Measurements from ENCODE around the gene ZNF134.

Gene ZNF134

DNA sequence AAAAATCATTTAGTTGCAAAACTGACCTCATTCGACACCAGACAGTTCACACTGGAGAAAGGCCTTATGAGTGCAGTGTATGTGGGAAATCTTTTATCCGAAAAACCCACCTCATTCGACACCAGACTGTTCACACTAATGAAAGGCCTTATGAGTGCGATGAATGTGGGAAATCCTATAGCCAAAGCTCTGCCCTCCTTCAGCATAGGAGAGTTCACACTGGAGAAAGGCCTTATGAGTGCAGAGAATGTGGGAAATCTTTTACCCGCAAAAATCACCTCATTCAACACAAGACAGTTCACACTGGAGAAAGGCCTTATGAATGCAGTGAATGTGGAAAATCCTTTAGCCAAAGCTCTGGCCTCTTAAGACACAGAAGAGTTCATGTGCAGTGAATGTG, 7.1 kb upstream of the ZNF134 start:
- no peak for ATAC-seq
- TF ChIP-seq ZFP3 (CRISPR knock-in tag; IDR thresholded peaks at IDR 0.05) (no peak), BACH2 (CRISPR knock-in tag; IDR thresholded peaks at IDR 0.05; ENCODE audit: borderline replicate concordance) (no peak), ZNF8 (CRISPR knock-in tag; IDR thresholded peaks at IDR 0.05) (no peak), RARB (CRISPR knock-in tag; IDR thresholded peaks at IDR 0.05) (no peak), ARNTL (CRISPR knock-in tag; IDR thresholded peaks at IDR 0.05; ENCODE audit: borderline replicate concordance, low read depth) (no peak), CSDC2 (CRISPR knock-in tag; IDR thresholded peaks at IDR 0.05) (no peak), SNAI2 (CRISPR knock-in tag; IDR thresholded peaks at IDR 0.05) (no peak)
- TF ChIP-seq, protein P1, sequence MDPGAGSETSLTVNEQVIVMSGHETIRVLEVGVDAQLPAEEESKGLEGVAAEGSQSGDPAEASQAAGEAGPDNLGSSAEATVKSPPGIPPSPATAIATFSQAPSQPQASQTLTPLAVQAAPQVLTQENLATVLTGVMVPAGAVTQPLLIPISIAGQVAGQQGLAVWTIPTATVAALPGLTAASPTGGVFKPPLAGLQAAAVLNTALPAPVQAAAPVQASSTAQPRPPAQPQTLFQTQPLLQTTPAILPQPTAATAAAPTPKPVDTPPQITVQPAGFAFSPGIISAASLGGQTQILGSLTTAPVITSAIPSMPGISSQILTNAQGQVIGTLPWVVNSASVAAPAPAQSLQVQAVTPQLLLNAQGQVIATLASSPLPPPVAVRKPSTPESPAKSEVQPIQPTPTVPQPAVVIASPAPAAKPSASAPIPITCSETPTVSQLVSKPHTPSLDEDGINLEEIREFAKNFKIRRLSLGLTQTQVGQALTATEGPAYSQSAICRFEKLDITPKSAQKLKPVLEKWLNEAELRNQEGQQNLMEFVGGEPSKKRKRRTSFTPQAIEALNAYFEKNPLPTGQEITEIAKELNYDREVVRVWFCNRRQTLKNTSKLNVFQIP (CRISPR knock-in tag; IDR thresholded peaks at IDR 0.05; ENCODE audit: borderline replicate concordance, low read depth), result no peak
- TF ChIP-seq, protein P2, sequence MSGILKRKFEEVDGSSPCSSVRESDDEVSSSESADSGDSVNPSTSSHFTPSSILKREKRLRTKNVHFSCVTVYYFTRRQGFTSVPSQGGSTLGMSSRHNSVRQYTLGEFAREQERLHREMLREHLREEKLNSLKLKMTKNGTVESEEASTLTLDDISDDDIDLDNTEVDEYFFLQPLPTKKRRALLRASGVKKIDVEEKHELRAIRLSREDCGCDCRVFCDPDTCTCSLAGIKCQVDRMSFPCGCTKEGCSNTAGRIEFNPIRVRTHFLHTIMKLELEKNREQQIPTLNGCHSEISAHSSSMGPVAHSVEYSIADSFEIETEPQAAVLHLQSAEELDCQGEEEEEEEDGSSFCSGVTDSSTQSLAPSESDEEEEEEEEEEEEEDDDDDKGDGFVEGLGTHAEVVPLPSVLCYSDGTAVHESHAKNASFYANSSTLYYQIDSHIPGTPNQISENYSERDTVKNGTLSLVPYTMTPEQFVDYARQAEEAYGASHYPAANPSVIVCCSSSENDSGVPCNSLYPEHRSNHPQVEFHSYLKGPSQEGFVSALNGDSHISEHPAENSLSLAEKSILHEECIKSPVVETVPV (CRISPR knock-in tag; IDR thresholded peaks at IDR 0.05), result no peak

DNA sequence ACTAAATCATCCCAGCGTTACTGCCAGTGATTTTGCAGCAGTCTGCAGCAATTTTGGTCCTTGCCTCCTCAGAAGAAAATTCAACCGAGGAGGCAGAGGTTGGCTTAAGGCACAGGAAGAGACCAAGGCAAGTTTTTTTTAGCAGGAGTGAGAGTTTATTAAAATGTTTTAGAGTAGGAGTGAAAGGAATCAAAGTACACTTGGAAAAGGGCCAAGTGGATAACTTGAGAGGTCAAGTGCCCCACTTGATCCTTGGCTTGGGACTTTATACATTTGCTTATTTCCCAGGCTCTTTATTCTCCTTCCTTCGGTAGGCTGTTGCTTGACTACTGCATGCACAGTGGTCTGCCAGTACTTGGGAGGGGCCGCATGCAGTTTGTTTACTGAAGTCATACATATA, 2.9 kb upstream of the ZNF134 start:
- TF ChIP-seq ZNF8 (CRISPR knock-in tag; IDR thresholded peaks at IDR 0.05), result no peak
- TF ChIP-seq, protein P2 (CRISPR knock-in tag; IDR thresholded peaks at IDR 0.05), result no peak
- TF ChIP-seq SNAI2 (CRISPR knock-in tag; IDR thresholded peaks at IDR 0.05), result no peak
- no peak for TF ChIP-seq GLIS3 (CRISPR knock-in tag; IDR thresholded peaks at IDR 0.05)
- no peak for TF ChIP-seq ZFP30 (CRISPR knock-in tag; IDR thresholded peaks at IDR 0.05)
- no peak for TF ChIP-seq CSDC2 (CRISPR knock-in tag; IDR thresholded peaks at IDR 0.05)
- TF ChIP-seq, protein P3, sequence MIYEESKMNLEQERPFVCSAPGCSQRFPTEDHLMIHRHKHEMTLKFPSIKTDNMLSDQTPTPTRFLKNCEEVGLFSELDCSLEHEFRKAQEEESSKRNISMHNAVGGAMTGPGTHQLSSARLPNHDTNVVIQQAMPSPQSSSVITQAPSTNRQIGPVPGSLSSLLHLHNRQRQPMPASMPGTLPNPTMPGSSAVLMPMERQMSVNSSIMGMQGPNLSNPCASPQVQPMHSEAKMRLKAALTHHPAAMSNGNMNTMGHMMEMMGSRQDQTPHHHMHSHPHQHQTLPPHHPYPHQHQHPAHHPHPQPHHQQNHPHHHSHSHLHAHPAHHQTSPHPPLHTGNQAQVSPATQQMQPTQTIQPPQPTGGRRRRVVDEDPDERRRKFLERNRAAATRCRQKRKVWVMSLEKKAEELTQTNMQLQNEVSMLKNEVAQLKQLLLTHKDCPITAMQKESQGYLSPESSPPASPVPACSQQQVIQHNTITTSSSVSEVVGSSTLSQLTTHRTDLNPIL (CRISPR knock-in tag; IDR thresholded peaks at IDR 0.05; ENCODE audit: low read depth), result no peak
- no peak for TF ChIP-seq ISL1 (CRISPR knock-in tag; IDR thresholded peaks at IDR 0.05)
- TF ChIP-seq RARB (CRISPR knock-in tag; IDR thresholded peaks at IDR 0.05), result no peak
- TF ChIP-seq, protein P1 (CRISPR knock-in tag; IDR thresholded peaks at IDR 0.05; ENCODE audit: borderline replicate concordance, low read depth), result no peak
- no peak for TF ChIP-seq ZFP3 (CRISPR knock-in tag; IDR thresholded peaks at IDR 0.05)
- no peak for TF ChIP-seq ZNF565 (CRISPR knock-in tag; conservative IDR thresholded peaks at IDR 0.05; ENCODE audit: low read depth)
- TF ChIP-seq ESRRG (CRISPR knock-in tag; IDR thresholded peaks at IDR 0.05), result no peak
- no peak for TF ChIP-seq TOX (CRISPR knock-in tag; IDR thresholded peaks at IDR 0.05; ENCODE audit: borderline replicate concordance)
- TF ChIP-seq ARNTL (CRISPR knock-in tag; IDR thresholded peaks at IDR 0.05; ENCODE audit: borderline replicate concordance, low read depth), result no peak
- no peak for ATAC-seq

DNA sequence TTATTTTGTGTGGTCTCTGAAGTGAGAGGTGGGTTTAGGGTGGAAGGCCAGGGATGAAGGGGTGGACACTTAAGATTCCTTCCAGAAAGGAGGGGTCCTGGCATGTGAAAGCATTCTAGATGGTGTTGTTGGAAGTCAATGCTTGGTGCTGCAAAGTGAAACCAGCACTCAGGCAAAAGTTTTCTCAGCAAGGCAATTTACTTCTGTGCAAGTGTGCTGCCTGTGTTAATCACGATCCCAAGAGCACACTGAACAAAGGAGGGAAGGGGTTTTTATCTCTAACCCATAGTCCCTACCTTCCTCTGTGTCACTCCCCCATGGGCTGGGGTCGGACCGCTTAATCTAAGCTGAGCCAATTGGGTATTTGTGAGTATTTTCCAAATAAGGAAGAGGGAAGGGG, 1.3 kb downstream of the ZNF134 start:
- TF ChIP-seq ZNF8 (CRISPR knock-in tag; IDR thresholded peaks at IDR 0.05) (no peak), PPARA (CRISPR knock-in tag; IDR thresholded peaks at IDR 0.05; ENCODE audit: borderline replicate concordance) (no peak)

DNA sequence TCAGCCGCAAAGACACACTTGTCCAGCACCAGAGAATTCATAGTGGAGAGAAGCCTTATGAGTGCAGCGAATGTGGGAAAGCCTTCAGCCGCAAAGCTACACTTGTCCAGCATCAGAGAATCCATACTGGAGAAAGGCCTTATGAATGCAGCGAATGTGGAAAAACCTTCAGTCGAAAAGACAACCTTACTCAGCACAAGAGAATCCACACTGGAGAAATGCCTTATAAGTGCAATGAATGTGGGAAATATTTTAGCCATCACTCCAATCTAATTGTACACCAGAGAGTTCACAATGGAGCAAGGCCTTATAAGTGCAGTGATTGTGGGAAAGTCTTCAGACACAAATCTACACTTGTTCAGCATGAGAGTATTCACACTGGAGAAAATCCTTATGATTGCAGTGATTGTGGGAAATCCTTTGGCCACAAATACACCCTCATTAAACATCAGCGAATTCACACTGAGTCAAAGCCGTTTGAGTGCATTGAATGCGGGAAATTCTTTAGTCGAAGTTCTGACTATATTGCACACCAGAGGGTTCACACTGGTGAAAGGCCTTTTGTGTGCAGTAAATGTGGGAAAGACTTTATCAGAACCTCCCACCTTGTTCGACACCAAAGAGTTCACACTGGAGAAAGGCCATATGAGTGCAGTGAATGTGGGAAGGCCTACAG, 6.8 kb downstream of the ZNF134 start:
- TF ChIP-seq ZFP30 (CRISPR knock-in tag; IDR thresholded peaks at IDR 0.05), result peak; percentile 10; the same call in 1 of the 2 replicates
- TF ChIP-seq, protein P2 (CRISPR knock-in tag; IDR thresholded peaks at IDR 0.05), result no peak
- no peak for ATAC-seq

More for the DNA sequence above, 1.3 kb downstream of the ZNF134 start:
- ATAC-seq, result no peak

All from SK-N-SH treated with all-trans-retinoic acid at 6 μM for 48 hours (cell line).